A549 (cell line): ENCODE measurements around the gene GTF2IRD1.

ENCODE experiments used
- ELK1 ChIP-seq: fragments of 150-350 bp; IDR thresholded peaks from 2 replicates; pipeline ENCODE4 v1.6.1; 2014; ENCODE audit warnings: low read depth, mild to moderate bottlenecking, low read length
- HOXA7 ChIP-seq: fragments of 250-450 bp; sonication (Bioruptor Pico); IDR thresholded peaks from 2 replicates; pipeline ENCODE4 v1.5.0; 2020; ENCODE audit warnings: mild to moderate bottlenecking, moderate library complexity
- NPAS2 ChIP-seq: fragments of 250-450 bp; sonication (Bioruptor Pico); IDR thresholded peaks from 2 replicates; pipeline ENCODE4 v1.8.0; 2022; ENCODE audit warnings: mild to moderate bottlenecking, moderate library complexity, borderline replicate concordance
- POLR2A ChIP-seq: IDR thresholded peaks from 2 replicates; pipeline ENCODE4 v1.6.1; 2012; ENCODE audit warnings: mild to moderate bottlenecking, low read length
- REST ChIP-seq: fragments of 200-600 bp; sonication (generic); IDR thresholded peaks from 2 replicates; pipeline ENCODE4 v1.6.1; 2016; ENCODE audit warnings: antibody characterized with exemption, mild to moderate bottlenecking, moderate library complexity
- TF ChIP-seq, protein P1 (sequence below): IDR thresholded peaks from 2 replicates; pipeline ENCODE4 v1.6.1; 2012
- TF ChIP-seq, protein P2 (sequence below): fragments of >200 bp; sonication (Bioruptor Twin); formaldehyde crosslinking; IDR thresholded peaks from 3 replicates; pipeline ENCODE4 v1.5.1; 2016
- TF ChIP-seq, protein P3 (sequence below): fragments of 450-650 bp; IDR thresholded peaks from 2 replicates; pipeline ENCODE4 v1.6.1; 2014; ENCODE audit warnings: antibody characterized with exemption

DNA sequence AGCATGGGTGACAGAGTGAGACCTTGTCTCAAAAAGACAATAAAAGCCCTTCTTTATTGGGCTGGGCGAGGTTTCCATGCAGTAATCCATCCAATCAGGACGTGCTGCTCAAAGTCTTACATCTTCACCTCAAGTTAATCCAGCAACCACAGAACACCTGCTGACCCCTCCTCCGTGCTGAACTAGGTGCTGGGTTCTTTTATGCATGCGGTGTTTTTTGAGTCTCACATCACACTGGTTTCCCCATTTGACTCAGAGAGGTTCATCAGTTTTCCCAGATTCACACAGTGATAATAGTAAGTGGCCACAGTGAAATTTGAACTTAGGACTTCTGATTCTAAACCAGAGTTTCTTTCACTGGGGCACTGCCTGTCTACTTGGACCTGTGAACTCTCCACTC lies 145.5 kb downstream of the GTF2IRD1 start:
- TF ChIP-seq, protein P1, sequence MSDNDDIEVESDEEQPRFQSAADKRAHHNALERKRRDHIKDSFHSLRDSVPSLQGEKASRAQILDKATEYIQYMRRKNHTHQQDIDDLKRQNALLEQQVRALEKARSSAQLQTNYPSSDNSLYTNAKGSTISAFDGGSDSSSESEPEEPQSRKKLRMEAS, result no peak
- TF ChIP-seq, protein P2, sequence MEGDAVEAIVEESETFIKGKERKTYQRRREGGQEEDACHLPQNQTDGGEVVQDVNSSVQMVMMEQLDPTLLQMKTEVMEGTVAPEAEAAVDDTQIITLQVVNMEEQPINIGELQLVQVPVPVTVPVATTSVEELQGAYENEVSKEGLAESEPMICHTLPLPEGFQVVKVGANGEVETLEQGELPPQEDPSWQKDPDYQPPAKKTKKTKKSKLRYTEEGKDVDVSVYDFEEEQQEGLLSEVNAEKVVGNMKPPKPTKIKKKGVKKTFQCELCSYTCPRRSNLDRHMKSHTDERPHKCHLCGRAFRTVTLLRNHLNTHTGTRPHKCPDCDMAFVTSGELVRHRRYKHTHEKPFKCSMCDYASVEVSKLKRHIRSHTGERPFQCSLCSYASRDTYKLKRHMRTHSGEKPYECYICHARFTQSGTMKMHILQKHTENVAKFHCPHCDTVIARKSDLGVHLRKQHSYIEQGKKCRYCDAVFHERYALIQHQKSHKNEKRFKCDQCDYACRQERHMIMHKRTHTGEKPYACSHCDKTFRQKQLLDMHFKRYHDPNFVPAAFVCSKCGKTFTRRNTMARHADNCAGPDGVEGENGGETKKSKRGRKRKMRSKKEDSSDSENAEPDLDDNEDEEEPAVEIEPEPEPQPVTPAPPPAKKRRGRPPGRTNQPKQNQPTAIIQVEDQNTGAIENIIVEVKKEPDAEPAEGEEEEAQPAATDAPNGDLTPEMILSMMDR, result no peak
- TF ChIP-seq HOXA7 (CRISPR knock-in tag), result no peak
- TF ChIP-seq, protein P3, sequence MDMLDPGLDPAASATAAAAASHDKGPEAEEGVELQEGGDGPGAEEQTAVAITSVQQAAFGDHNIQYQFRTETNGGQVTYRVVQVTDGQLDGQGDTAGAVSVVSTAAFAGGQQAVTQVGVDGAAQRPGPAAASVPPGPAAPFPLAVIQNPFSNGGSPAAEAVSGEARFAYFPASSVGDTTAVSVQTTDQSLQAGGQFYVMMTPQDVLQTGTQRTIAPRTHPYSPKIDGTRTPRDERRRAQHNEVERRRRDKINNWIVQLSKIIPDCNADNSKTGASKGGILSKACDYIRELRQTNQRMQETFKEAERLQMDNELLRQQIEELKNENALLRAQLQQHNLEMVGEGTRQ, result no peak
- no peak for TF ChIP-seq ELK1
- TF ChIP-seq POLR2A, result no peak
- TF ChIP-seq NPAS2 (CRISPR knock-in tag), result no peak
- TF ChIP-seq REST, result no peak
